GM12873 (cell line): ENCODE data around the gene CRHR1.

ENCODE experiments used
- CTCF ChIP-seq: IDR thresholded peaks from 2 replicates; pipeline ENCODE4 v1.5.1; 2012; ENCODE audit warnings: low read depth, mild to moderate bottlenecking, moderate library complexity, low read length, control low read depth; ENCODE audit not compliant: insufficient read depth; ENCODE audit errors: missing control alignments

Gene CRHR1

GRCh38 chr17:45836047-45837044 lies 52.2 kb downstream of the CRHR1 start:
- no peak for TF ChIP-seq CTCF

- TF ChIP-seq CTCF: no peak
These were observed 53.1 kb downstream of the CRHR1 start for GRCh38 chr17:45837187-45837586.

- TF ChIP-seq CTCF: no peak
These were observed 53.5 kb downstream of the CRHR1 start for GRCh38 chr17:45837603-45838002.

GRCh38 chr17:45838751-45839295 lies 54.7 kb downstream of the CRHR1 start:
- no peak for TF ChIP-seq CTCF

GRCh38 chr17:45839442-45839841 lies 55.3 kb downstream of the CRHR1 start:
- no peak for TF ChIP-seq CTCF

- TF ChIP-seq CTCF: no peak
These were observed 57.1 kb downstream of the CRHR1 start for GRCh38 chr17:45841186-45841585.

GRCh38 chr17:45841883-45842525 lies 57.9 kb downstream of the CRHR1 start:
- no peak for TF ChIP-seq CTCF
